Glomerular visceral epithelial cell (primary cell): ENCODE measurements around the gene HSD17B8.
A peak's percentile ranks its signal among the peaks of the same experiment; 100 is the strongest.

Source experiments
- DNase-seq: peaks from one replicate; pipeline ENCODE4 v3.0.0-alpha.2; 2016; ENCODE audit errors: extremely low spot score

The HSD17B8 gene

GRCh38 chr6:33171016-33171879 is 33.2 kb upstream of the HSD17B8 start:
- no peak for DNase-seq

- DNase-seq: no peak
Measured at GRCh38 chr6:33171880-33172687, 32.4 kb upstream of the HSD17B8 start.

- DNase-seq: peak; percentile 56
Measured at GRCh38 chr6:33172688-33173534, 31.5 kb upstream of the HSD17B8 start.

GRCh38 chr6:33173535-33174180 is 30.8 kb upstream of the HSD17B8 start:
- no peak for DNase-seq

- DNase-seq: no peak
Measured at GRCh38 chr6:33174784-33175183, 29.7 kb upstream of the HSD17B8 start.

GRCh38 chr6:33175436-33176069 is 28.9 kb upstream of the HSD17B8 start:
- no peak for DNase-seq

GRCh38 chr6:33176906-33177305 is 27.5 kb upstream of the HSD17B8 start:
- no peak for DNase-seq

- no peak for DNase-seq
Measured at GRCh38 chr6:33177552-33178446, 26.7 kb upstream of the HSD17B8 start.

- no peak for DNase-seq
Measured at GRCh38 chr6:33178755-33179475, 25.5 kb upstream of the HSD17B8 start.

GRCh38 chr6:33181141-33181540 is 23.3 kb upstream of the HSD17B8 start:
- DNase-seq: no peak

GRCh38 chr6:33183071-33183683 is 21.3 kb upstream of the HSD17B8 start:
- DNase-seq: no peak

GRCh38 chr6:33185190-33185589 is 19.3 kb upstream of the HSD17B8 start:
- DNase-seq: no peak

- no peak for DNase-seq
Measured at GRCh38 chr6:33185654-33186187, 18.7 kb upstream of the HSD17B8 start.

GRCh38 chr6:33187809-33188208 is 16.6 kb upstream of the HSD17B8 start:
- no peak for DNase-seq

- no peak for DNase-seq
Measured at GRCh38 chr6:33189164-33189563, 15.3 kb upstream of the HSD17B8 start.

GRCh38 chr6:33189625-33190448 is 14.6 kb upstream of the HSD17B8 start:
- no peak for DNase-seq

- DNase-seq: no peak
Measured at GRCh38 chr6:33190504-33191107, 13.8 kb upstream of the HSD17B8 start.
